SK-N-SH treated with all-trans-retinoic acid at 6 μM for 48 hours (cell line): ENCODE measurements around the gene OR6X1.

ENCODE experiments used
- ARNTL ChIP-seq: fragments of 450-650 bp; formaldehyde crosslinking; IDR thresholded peaks from 2 replicates; pipeline ENCODE4 v1.5.0; 2020; ENCODE audit warnings: low read depth, mild to moderate bottlenecking, moderate library complexity, borderline replicate concordance
- ESRRG ChIP-seq: fragments of 250-450 bp; sonication (Bioruptor Pico); IDR thresholded peaks from 2 replicates; pipeline ENCODE4 v1.6.1; 2021; ENCODE audit warnings: mild to moderate bottlenecking
- GLIS3 ChIP-seq: fragments of 250-450 bp; sonication (Bioruptor Pico); IDR thresholded peaks from 2 replicates; pipeline ENCODE4 v1.5.0; 2020; ENCODE audit warnings: mild to moderate bottlenecking, moderate library complexity
- PATZ1 ChIP-seq: fragments of 250-450 bp; sonication (Bioruptor Pico); IDR thresholded peaks from 2 replicates; pipeline ENCODE4 v1.8.0; 2020; ENCODE audit warnings: mild to moderate bottlenecking, moderate library complexity, borderline replicate concordance
- TCF4 ChIP-seq: fragments of 250-450 bp; sonication (Bioruptor Pico); IDR thresholded peaks from 2 replicates; pipeline ENCODE4 v1.8.0; 2021; ENCODE audit warnings: mild to moderate bottlenecking, moderate library complexity, borderline replicate concordance
- TOX ChIP-seq: fragments of 250-450 bp; sonication (Bioruptor Pico); IDR thresholded peaks from 2 replicates; pipeline ENCODE4 v1.8.0; 2021; ENCODE audit warnings: mild to moderate bottlenecking, moderate library complexity, borderline replicate concordance
- ZFP3 ChIP-seq: fragments of 250-450 bp; sonication (Bioruptor Pico); IDR thresholded peaks from 2 replicates; pipeline ENCODE4 v1.5.0; 2020; ENCODE audit warnings: mild to moderate bottlenecking, moderate library complexity
- ZFP30 ChIP-seq: fragments of 450-650 bp; formaldehyde crosslinking; IDR thresholded peaks from 2 replicates; pipeline ENCODE4 v1.5.0; 2022; ENCODE audit warnings: mild to moderate bottlenecking, moderate library complexity
- ZNF565 ChIP-seq: fragments of 450-650 bp; formaldehyde crosslinking; conservative IDR thresholded peaks from 2 replicates; pipeline ENCODE4 v1.5.0; 2020; ENCODE audit warnings: low read depth, mild to moderate bottlenecking, moderate library complexity
- ZNF8 ChIP-seq: fragments of 450-650 bp; formaldehyde crosslinking; IDR thresholded peaks from 2 replicates; pipeline ENCODE4 v1.5.0; 2020; ENCODE audit warnings: mild to moderate bottlenecking, moderate library complexity

- TF ChIP-seq TCF4 (CRISPR knock-in tag) (no peak), PATZ1 (no peak), ARNTL (CRISPR knock-in tag) (no peak), ZFP3 (CRISPR knock-in tag) (no peak), ZFP30 (CRISPR knock-in tag) (no peak), TOX (CRISPR knock-in tag) (no peak), ESRRG (CRISPR knock-in tag) (no peak), ZNF8 (CRISPR knock-in tag) (no peak), ZNF565 (CRISPR knock-in tag) (no peak), GLIS3 (no peak)
These were observed 24.7 kb downstream of the OR6X1 start for GRCh38 chr11:123729602-123730001.
